ENCODE measurements around the gene IFI6.
A peak's percentile ranks its signal among the peaks of the same experiment; 100 is the strongest.
"Not testable (repeated sequence)": the region's sequence is repeated elsewhere in the genome, so short reads cannot be mapped to it uniquely, and the experiment has no call there.

The IFI6 gene

GRCh38 chr1:27626031-27626935 is 45.7 kb downstream of the IFI6 start:
- peak; percentile 33 for DNase-seq

GRCh38 chr1:27624467-27625178 is 47.4 kb downstream of the IFI6 start:
- DNase-seq: no peak

GRCh38 chr1:27623327-27624212 is 48.4 kb downstream of the IFI6 start:
- DNase-seq: no peak

- no peak for DNase-seq
These were observed 49.2 kb downstream of the IFI6 start for GRCh38 chr1:27622828-27623227.

GRCh38 chr1:27621051-27621920 is 50.7 kb downstream of the IFI6 start:
- DNase-seq: no peak

GRCh38 chr1:27619782-27620438 is 52.1 kb downstream of the IFI6 start:
- DNase-seq: not testable (repeated sequence)

- DNase-seq: peak; percentile 75
These were observed 53.5 kb downstream of the IFI6 start for GRCh38 chr1:27618341-27619082.

GRCh38 chr1:27617420-27617819 is 54.6 kb downstream of the IFI6 start:
- no peak for DNase-seq

- no peak for DNase-seq
These were observed 55.6 kb downstream of the IFI6 start for GRCh38 chr1:27616441-27616840.

Measured in CD4-positive, alpha-beta T cell treated with Interleukin-4 for 4 hours (primary cell).